ENCODE results near the gene STIP1.

Gene STIP1

DNA sequence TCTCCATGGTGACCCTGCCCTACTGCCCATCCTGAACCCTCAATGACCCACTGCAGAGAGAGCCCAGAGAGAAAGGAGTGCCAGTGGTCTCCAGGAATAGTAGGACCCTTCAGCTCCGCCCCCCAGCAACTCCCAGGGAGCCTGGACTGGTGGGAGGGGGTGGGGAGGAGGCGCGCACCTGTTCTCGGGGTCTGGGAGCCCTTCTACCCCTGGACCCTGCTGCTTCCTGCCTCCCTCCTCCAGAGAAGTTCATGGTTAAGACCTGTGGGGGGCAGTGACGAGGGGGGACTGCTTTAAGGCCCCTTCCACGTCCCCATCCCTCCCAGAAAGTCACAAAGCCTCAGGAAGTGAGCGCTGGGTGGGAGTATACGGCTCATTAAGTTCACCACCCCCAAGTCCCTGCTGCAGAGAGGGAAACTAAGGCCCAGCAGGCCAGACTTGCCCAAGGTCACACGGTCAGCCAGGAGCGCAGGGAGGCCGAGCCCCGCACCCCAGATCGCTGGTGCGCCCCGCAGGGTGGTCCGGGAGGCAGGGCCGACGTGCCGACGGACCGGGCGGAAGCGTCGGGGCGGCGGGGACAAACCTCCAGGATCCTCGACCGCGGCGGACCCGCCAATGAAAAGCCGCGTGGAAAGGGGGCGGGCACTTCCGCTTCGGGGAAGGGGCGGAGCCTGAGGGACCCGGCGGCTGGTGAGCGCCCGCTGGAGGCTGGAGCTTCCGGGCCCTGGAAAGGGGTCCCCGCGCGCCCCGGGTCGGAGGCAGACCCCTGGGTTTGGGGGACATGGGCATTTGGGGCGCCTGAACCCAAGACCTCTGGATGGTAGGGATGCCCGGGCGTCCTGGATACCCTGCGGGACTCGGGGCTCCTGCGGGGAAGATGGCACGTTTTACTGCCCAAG is 39.9 kb downstream of the STIP1 start, which contains the start of the genes NUDT22 and TRPT1:
Gene NUDT22, plus strand, starts transcription at position 667 of the 899 bp plus-strand sequence. CDS start 379 bp downstream, outside the sequence.
Gene TRPT1, minus strand, starts transcription at position 579 of the 899 bp plus-strand sequence. Its CDS starts 326 bp downstream, at position 253.
- peaks cover 24 to 31% of the 10 kb centered on the region in 2 donors for H3K4me1 Mint-ChIP-seq (ENCODE audit: low read depth in 2 of 2)
- H3K27me3 Mint-ChIP-seq, result no peaks in the 10 kb centered on the region
- peak within 1 kb of the TSS; percentile 87 to 94 for H3K27ac Mint-ChIP-seq
- ATAC-seq (replicated peaks) (peak; percentile 66), DNase-seq (peak; percentile 90 to 92 (median 90))
- H3K4me3 Mint-ChIP-seq, result peak within 1 kb of the TSS; percentile 85 to 87
- H3K9me3 Mint-ChIP-seq, result no peaks in the 10 kb centered on the region
- H3K36me3 Mint-ChIP-seq (ENCODE audit: insufficient read depth), result peaks cover 43% of the 10 kb centered on the region

DNA sequence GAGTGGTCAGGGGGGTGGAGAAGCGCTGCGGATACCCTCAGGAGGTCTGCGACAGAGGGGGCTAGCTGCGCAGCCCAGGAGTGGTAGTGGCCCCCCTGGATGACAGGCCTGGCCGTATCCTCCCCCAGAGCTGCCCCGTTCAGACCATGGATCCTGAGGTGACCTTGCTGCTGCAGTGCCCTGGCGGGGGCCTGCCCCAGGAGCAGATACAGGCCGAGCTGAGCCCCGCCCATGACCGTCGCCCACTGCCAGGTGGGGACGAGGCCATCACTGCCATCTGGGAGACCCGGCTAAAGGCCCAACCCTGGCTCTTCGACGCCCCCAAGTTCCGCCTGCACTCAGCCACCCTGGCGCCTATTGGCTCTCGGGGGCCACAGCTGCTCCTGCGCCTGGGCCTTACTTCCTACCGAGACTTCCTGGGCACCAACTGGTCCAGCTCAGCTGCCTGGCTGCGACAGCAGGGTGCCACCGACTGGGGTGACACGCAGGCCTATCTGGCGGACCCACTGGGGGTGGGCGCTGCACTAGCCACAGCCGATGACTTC is 40.6 kb downstream of the STIP1 start:
- no peaks in the 10 kb centered on the region for H3K27me3 Mint-ChIP-seq
- peaks cover 27 to 31% of the 10 kb centered on the region in 2 donors for H3K4me1 Mint-ChIP-seq (ENCODE audit: low read depth in 2 of 2)
- no peaks in the 10 kb centered on the region for H3K9me3 Mint-ChIP-seq
- ATAC-seq (replicated peaks) (peak; percentile 49), DNase-seq (peak; percentile 49 to 55 (median 50))
- peak overlapping the region; percentile 87 to 94 for H3K27ac Mint-ChIP-seq
- H3K4me3 Mint-ChIP-seq, result peak overlapping the region; percentile 85 to 87
- H3K36me3 Mint-ChIP-seq (ENCODE audit: insufficient read depth), result peaks cover 35% of the 10 kb centered on the region

DNA sequence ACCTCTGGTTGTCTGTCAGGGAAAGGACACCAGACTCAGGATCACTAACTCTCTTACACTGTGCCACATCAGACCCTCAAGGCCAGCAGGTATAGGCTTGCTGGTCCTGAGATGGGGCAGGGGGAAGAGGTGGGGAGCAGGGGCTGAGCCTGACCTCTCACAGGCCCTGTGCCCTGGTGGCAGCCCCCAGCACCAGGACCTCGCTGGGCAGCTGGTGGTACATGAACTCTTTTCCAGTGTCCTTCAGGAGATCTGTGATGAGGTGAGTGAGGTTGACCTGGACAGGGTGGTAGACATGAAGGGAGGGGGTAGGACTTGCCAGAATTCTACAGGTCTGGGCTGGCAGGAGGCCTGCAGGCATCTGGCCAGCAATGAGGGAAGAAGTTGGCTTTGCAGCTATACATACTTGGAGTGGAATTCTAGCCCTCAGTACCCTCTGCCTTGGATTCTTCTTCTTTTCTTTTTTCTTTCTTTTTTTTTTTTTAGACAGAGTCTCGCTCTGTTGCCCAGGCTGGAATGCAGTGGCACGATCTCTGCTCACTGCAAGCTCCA is 41.5 kb downstream of the STIP1 start:
- H3K27me3 Mint-ChIP-seq, result no peaks in the 10 kb centered on the region
- no peaks in the 10 kb centered on the region for H3K9me3 Mint-ChIP-seq
- peak overlapping the region; percentile 85 to 87 for H3K4me3 Mint-ChIP-seq
- H3K4me1 Mint-ChIP-seq (ENCODE audit: low read depth in 2 of 2), result peaks cover 28 to 36% of the 10 kb centered on the region in 2 donors
- peak overlapping the region; percentile 87 to 94 for H3K27ac Mint-ChIP-seq
- ATAC-seq (replicated peaks) (no peak), DNase-seq (no peak)
- peaks cover 31% of the 10 kb centered on the region for H3K36me3 Mint-ChIP-seq (ENCODE audit: insufficient read depth)

DNA sequence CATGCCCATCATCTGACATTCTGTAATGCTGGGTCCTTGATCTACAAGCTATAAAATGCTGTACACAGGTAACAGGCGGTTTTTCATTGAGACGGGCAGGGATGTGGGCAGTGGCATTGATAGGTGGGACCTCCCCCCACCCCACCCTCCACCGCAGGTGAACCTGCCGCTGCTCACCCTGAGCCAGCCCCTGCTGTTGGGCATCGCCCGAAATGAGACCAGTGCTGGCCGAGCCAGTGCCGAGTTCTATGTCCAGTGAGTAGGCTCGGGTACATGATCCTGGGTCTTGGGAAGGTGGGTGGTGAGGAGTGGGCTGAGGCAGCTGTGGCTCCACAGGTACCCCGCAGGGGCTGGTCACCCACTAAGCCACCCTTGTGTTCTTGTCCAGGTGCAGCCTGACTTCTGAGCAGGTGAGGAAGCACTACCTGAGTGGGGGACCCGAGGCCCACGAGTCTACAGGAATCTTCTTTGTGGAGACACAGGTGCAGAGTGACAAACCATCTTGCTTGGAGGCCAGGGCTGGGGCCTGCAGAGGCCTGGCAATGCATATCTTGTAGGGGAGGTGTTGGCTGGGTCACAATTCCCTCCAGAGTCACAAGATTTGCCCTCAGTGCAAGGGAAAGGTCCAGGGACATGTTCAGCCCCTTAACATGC is 43.2 kb downstream of the STIP1 start:
- H3K27ac Mint-ChIP-seq, result peak overlapping the region; percentile 97 to 98
- peaks cover 37 to 40% of the 10 kb centered on the region in 2 donors for H3K4me1 Mint-ChIP-seq (ENCODE audit: low read depth in 2 of 2)
- H3K4me3 Mint-ChIP-seq, result peak overlapping the region; percentile 91 to 93
- no peak for ATAC-seq (replicated peaks)
- H3K36me3 Mint-ChIP-seq (ENCODE audit: insufficient read depth), result peaks cover 19% of the 10 kb centered on the region
- H3K9me3 Mint-ChIP-seq, result no peaks in the 10 kb centered on the region
- no peaks in the 10 kb centered on the region for H3K27me3 Mint-ChIP-seq
- no peak for DNase-seq

DNA sequence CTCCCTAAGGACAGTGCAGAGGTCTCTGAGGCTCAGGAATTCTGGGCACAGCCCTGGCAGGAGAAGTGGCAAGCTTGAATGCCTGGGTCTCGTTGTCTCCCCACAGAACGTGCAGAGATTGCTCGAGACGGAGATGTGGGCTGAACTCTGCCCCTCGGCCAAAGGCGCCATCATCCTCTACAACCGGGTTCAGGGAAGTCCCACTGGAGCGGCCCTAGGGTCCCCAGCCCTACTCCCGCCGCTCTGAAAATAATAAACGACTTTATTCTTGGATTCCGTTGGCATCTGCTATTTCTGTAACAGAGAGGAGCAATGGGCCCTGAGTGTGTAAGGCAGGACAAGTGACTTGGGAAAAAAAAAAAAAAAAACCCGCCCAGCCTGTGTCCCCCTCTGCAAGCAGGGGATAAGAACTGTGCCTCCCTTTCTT is 43.8 kb downstream of the STIP1 start:
- no peak for ATAC-seq (replicated peaks)

DNA sequence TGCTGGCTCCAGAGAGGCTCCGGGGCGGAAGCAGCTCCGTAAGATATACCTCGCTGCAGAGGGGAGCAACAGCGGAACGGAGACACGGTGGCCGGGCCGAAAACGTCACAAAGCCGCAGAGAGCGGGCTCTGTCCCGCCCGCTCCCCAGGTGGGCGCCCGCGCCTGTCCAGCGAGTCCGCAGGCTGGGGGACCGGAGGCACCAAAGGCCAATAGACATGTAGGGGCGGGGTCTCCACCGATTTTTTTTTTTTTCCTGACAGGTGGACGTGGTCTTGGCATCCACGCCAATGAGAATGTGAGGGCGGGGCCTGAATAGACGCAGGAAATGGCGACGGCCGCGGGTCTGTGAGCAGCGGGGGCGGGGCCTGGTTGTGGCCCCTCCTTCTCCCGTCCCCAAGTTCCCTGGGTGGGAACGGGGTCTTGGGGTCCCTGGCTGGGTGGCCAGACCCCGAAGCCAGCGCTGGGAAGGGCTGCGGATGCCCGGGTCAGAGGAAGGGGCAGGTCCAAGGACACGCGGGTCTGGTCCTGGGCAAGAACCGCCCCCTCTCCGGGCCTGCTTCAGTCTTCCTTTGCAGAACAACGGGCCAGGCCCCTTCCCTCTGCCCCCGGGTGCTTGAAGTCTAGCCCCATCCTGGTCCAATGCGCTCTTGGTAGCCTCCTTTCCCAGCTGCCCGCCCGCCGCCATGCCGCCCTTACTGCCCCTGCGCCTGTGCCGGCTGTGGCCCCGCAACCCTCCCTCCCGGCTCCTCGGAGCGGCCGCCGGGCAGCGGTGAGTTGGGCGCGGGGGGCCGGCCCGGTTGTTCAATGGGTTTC is 44.4 kb downstream of the STIP1 start, which contains the start of gene DNAJC4:
Gene DNAJC4, plus strand, starts transcription at position 378 of the 814 bp plus-strand sequence. Its CDS starts 307 bp downstream, at position 685.
- peaks cover 37 to 38% of the 10 kb centered on the region in 2 donors for H3K4me1 Mint-ChIP-seq (ENCODE audit: low read depth in 2 of 2)
- ATAC-seq (replicated peaks) (peak; percentile 50), DNase-seq (peak; percentile 83 to 86 (median 85))
- peak within 1 kb of the TSS; percentile 97 to 98 for H3K27ac Mint-ChIP-seq
- H3K9me3 Mint-ChIP-seq, result no peaks in the 10 kb centered on the region
- no peaks in the 10 kb centered on the region for H3K27me3 Mint-ChIP-seq
- peak within 1 kb of the TSS; percentile 91 to 93 for H3K4me3 Mint-ChIP-seq
- H3K36me3 Mint-ChIP-seq (ENCODE audit: insufficient read depth), result peaks cover 16% of the 10 kb centered on the region

More for the DNA sequence above, 43.8 kb downstream of the STIP1 start:
- Mint-ChIP-seq H3K9me3 (no peaks in the 10 kb centered on the region), H3K27me3 (no peaks in the 10 kb centered on the region), H3K27ac (peak overlapping the region; percentile 97 to 98), H3K4me3 (peak overlapping the region; percentile 91 to 93), H3K4me1 (ENCODE audit: low read depth in 2 of 2) (peaks cover 37 to 39% of the 10 kb centered on the region in 2 donors), H3K36me3 (ENCODE audit: insufficient read depth) (peaks cover 16% of the 10 kb centered on the region)
- no peak for DNase-seq

DNA sequence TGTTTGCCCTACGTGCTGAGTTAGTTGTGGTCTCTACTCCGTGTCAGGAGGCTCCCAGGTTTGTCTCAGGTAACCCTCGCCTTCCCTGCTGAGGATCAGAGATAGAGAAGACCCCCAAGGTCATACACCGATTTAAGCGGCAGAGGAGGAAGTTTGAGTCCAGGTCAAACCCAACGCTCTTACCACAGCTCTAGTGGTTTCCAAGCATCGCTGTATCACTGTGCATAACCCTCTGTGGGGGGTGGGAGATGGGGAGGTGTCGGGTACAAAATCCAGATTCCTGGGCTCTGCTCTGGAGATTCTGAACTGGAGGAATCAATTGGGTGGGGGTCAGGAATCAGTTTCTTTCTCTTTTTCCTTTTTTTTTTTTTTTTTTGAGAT is 45.0 kb downstream of the STIP1 start:
- Mint-ChIP-seq H3K4me3 (peak overlapping the region; percentile 91 to 93), H3K27ac (peak overlapping the region; percentile 97 to 98), H3K4me1 (ENCODE audit: low read depth in 2 of 2) (peaks cover 39 to 41% of the 10 kb centered on the region in 2 donors), H3K27me3 (no peaks in the 10 kb centered on the region), H3K9me3 (no peaks in the 10 kb centered on the region), H3K36me3 (ENCODE audit: insufficient read depth) (peaks cover 16% of the 10 kb centered on the region)
- DNase-seq (no peak), ATAC-seq (replicated peaks) (no peak)

DNA sequence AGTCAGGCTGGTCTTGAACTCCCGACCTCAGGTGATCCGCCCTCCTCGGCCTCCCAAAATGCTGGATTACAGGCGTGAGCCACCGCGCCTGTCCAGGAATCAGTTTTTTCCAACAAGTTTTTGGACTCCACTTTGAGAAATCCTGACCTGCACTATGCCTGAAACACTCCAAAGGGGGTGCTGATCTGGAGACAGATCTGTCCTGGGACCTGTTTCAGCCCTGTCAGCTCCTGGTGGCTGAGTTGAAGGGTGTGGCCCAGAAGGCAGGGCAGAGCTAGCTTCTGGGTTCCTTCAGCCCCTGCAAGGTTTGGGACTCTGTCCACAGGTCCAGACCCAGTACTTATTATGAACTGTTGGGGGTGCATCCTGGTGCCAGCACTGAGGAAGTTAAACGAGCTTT is 45.6 kb downstream of the STIP1 start:
- Mint-ChIP-seq H3K9me3 (no peaks in the 10 kb centered on the region), H3K27me3 (no peaks in the 10 kb centered on the region), H3K27ac (peak overlapping the region in 1 of 2 donors; percentile 38), H3K4me1 (ENCODE audit: low read depth in 2 of 2) (peaks cover 39 to 41% of the 10 kb centered on the region in 2 donors), H3K4me3 (peak overlapping the region; percentile 91 to 93), H3K36me3 (ENCODE audit: insufficient read depth) (peaks cover 16% of the 10 kb centered on the region)
- ATAC-seq (replicated peaks) (no peak), DNase-seq (no peak)

DNA sequence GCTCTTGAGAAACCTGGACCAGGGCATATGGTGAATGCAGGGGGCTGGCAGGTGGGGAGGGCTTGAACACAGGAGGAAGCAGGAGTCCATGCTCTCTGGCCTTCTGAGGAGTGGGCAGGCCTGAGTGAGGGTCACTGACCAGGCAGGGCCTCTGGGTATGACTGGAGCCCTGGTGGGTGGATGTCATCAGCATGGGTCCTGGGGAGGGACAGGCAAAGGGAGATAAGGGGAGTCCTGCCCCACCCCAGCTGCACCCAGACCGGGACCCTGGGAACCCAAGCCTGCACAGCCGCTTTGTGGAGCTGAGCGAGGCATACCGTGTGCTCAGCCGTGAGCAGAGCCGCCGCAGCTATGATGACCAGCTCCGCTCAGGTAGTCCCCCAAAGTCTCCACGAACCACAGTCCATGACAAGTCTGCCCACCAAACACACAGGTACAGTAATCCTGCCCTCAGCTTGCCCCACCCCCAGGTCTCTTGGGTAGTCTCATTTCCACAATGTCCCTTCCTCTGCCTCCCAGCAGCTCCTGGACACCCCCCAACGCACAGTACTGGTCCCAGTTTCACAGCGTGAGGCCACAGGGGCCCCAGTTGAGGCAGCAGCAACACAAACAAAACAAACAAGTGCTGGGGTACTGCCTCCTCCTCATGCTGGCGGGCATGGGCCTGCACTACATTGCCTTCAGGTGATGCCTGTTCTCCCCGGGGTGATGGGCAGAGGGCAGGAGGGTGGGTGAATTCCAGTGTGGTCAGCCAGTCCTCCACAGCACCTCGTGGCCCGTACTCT is 46.4 kb downstream of the STIP1 start:
- ATAC-seq (replicated peaks) (no peak), DNase-seq (no peak)
- Mint-ChIP-seq H3K36me3 (ENCODE audit: insufficient read depth) (peaks cover 13% of the 10 kb centered on the region), H3K4me1 (ENCODE audit: low read depth in 2 of 2) (peaks cover 31 to 33% of the 10 kb centered on the region in 2 donors), H3K27ac (peak overlapping the region in 1 of 2 donors; percentile 49), H3K4me3 (peak overlapping the region; percentile 61 to 91), H3K9me3 (no peaks in the 10 kb centered on the region), H3K27me3 (no peaks in the 10 kb centered on the region)

DNA sequence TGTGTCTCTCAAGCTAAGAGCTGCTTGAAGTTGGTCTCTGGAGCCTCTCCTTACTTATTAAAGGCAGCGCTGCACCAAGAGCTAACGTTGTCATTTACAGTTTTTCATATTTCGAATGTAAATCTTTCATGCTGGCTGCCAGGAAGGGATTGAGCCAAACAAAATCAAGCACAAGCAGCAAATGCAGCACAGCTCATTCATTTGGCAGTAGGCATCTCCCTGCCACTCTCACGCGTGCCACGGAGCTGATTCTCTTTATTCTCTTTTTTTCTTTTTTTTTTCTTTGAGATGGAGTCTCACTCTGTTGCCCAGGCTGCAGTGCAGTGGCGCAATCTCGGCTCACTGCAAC is 47.0 kb downstream of the STIP1 start:
- ATAC-seq (replicated peaks) (no peak), DNase-seq (no peak)
- H3K36me3 Mint-ChIP-seq (ENCODE audit: insufficient read depth), result peaks cover 13% of the 10 kb centered on the region
- no peaks in the 10 kb centered on the region for H3K9me3 Mint-ChIP-seq
- peak overlapping the region; percentile 61 to 91 for H3K4me3 Mint-ChIP-seq
- H3K27me3 Mint-ChIP-seq, result no peaks in the 10 kb centered on the region
- H3K4me1 Mint-ChIP-seq (ENCODE audit: low read depth in 2 of 2), result peaks cover 30 to 31% of the 10 kb centered on the region in 2 donors
- H3K27ac Mint-ChIP-seq, result peak overlapping the region in 1 of 2 donors; percentile 49

DNA sequence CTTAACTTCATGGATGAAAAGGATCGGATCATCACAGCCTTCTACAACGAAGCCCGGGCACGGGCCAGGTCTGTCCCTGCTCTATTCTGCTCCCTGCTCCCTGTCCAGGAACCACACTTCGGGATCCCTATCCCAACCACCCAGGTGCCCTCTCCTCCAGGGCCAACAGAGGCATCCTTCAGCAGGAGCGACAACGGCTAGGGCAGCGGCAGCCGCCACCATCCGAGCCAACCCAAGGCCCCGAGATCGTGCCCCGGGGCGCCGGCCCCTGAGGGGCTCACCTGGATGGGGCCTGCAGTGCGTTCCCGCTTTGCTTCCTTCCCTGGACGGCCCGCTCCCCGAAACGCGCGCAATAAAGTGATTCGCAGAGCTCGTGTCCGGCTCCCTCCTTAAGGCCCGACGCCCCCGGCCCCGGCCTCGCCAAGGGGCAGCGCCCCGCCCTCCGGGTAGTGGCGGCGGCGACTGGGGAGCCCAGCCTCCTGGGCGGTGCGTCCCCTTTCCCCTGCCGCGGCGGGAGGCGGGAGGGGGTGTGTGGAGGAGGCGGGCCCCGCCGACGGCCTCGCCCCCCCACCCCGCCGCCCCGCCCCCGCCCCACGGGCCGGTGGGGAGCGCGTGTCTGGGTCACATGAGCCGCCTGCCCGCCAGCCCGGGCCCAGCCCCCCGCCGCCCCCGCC is 48.1 kb downstream of the STIP1 start, which contains the start of gene VEGFB:
Gene VEGFB, plus strand, starts transcription at position 672 of the 674 bp plus-strand sequence. CDS start 250 bp downstream, outside the sequence.
- DNase-seq (peak; percentile 48 to 62 (median 56)), ATAC-seq (replicated peaks) (peak; percentile 60)
- H3K36me3 Mint-ChIP-seq (ENCODE audit: insufficient read depth), result peaks cover 13% of the 10 kb centered on the region
- H3K27ac Mint-ChIP-seq, result peak within 1 kb of the TSS; percentile 46 to 81
- H3K9me3 Mint-ChIP-seq, result no peaks in the 10 kb centered on the region
- H3K27me3 Mint-ChIP-seq, result no peaks in the 10 kb centered on the region
- peak within 1 kb of the TSS; percentile 80 to 86 for H3K4me3 Mint-ChIP-seq
- peaks cover 29 to 30% of the 10 kb centered on the region in 2 donors for H3K4me1 Mint-ChIP-seq (ENCODE audit: low read depth in 2 of 2)

Data from effector memory CD8-positive, alpha-beta T cell (primary cell).